ENCODE results near the gene TMEM63C.
"Not testable (repeated sequence)": the region's sequence is repeated elsewhere in the genome, so short reads cannot be mapped to it uniquely, and the experiment has no call there.

TMEM63C gene

GRCh38 chr14:77271113-77271710, 89.6 kb downstream of the TMEM63C start, which contains the start of gene NGB:
NGB (minus strand) TSS chr14:77271206; CDS start chr14:77270937, 269 bp downstream.
- H3K4me3 ChIP-seq (ENCODE audit: low read length) = no peak within 1 kb of the TSS

GRCh38 chr14:77272261-77272660, 90.7 kb downstream of the TMEM63C start:
- Histone ChIP-seq H3K4me3 (ENCODE audit: low read length) (no peak overlapping the region), H3K27me3 (ENCODE audit: control insufficient read depth, insufficient read depth, low read length) (no peaks in the 10 kb centered on the region), H3K4me1 (ENCODE audit: control insufficient read depth, insufficient read depth, low read length) (no peaks in the 10 kb centered on the region), H3K9ac (ENCODE audit: low read length) (no peak overlapping the region), H3K36me3 (ENCODE audit: control insufficient read depth, insufficient read depth, low read length) (peaks cover 1% of the 10 kb centered on the region), H3K27ac (ENCODE audit: low read depth, low read length) (no peak overlapping the region)

More at GRCh38 chr14:77271113-77271710, 89.6 kb downstream of the TMEM63C start, which contains the start of gene NGB:
- Histone ChIP-seq H3K4me1 (ENCODE audit: control insufficient read depth, insufficient read depth, low read length) (no peaks in the 10 kb centered on the region), H3K36me3 (ENCODE audit: control insufficient read depth, insufficient read depth, low read length) (no peaks in the 10 kb centered on the region), H3K9ac (ENCODE audit: low read length) (no peak within 1 kb of the TSS), H3K27ac (ENCODE audit: low read depth, low read length) (no peak within 1 kb of the TSS), H3K27me3 (ENCODE audit: control insufficient read depth, insufficient read depth, low read length) (no peaks in the 10 kb centered on the region)

GRCh38 chr14:77273796-77274195, 92.2 kb downstream of the TMEM63C start:
- no peak overlapping the region for H3K4me3 ChIP-seq (ENCODE audit: low read length)
- peaks cover 10% of the 10 kb centered on the region for H3K36me3 ChIP-seq (ENCODE audit: control insufficient read depth, insufficient read depth, low read length)
- H3K27me3 ChIP-seq (ENCODE audit: control insufficient read depth, insufficient read depth, low read length) = no peaks in the 10 kb centered on the region
- H3K27ac ChIP-seq (ENCODE audit: low read depth, low read length) = no peak overlapping the region
- no peak overlapping the region for H3K9ac ChIP-seq (ENCODE audit: low read length)
- H3K4me1 ChIP-seq (ENCODE audit: control insufficient read depth, insufficient read depth, low read length) = no peaks in the 10 kb centered on the region

GRCh38 chr14:77275041-77275580, 93.5 kb downstream of the TMEM63C start:
- no peaks in the 10 kb centered on the region for H3K27me3 ChIP-seq (ENCODE audit: control insufficient read depth, insufficient read depth, low read length)
- no peak overlapping the region for H3K27ac ChIP-seq (ENCODE audit: low read depth, low read length)
- no peak overlapping the region for H3K4me3 ChIP-seq (ENCODE audit: low read length)
- peaks cover 15% of the 10 kb centered on the region for H3K36me3 ChIP-seq (ENCODE audit: control insufficient read depth, insufficient read depth, low read length)
- H3K9ac ChIP-seq (ENCODE audit: low read length) = no peak overlapping the region
- H3K4me1 ChIP-seq (ENCODE audit: control insufficient read depth, insufficient read depth, low read length) = no peaks in the 10 kb centered on the region

GRCh38 chr14:77275601-77276017, 94.0 kb downstream of the TMEM63C start:
- Histone ChIP-seq H3K27ac (ENCODE audit: low read depth, low read length) (no peak overlapping the region), H3K4me1 (ENCODE audit: control insufficient read depth, insufficient read depth, low read length) (no peaks in the 10 kb centered on the region), H3K27me3 (ENCODE audit: control insufficient read depth, insufficient read depth, low read length) (no peaks in the 10 kb centered on the region), H3K9ac (ENCODE audit: low read length) (no peak overlapping the region), H3K4me3 (ENCODE audit: low read length) (no peak overlapping the region), H3K36me3 (ENCODE audit: control insufficient read depth, insufficient read depth, low read length) (peaks cover 18% of the 10 kb centered on the region)

GRCh38 chr14:77276295-77276935, 94.8 kb downstream of the TMEM63C start:
- Histone ChIP-seq H3K27ac (ENCODE audit: low read depth, low read length) (no peak overlapping the region), H3K36me3 (ENCODE audit: control insufficient read depth, insufficient read depth, low read length) (peaks cover 18% of the 10 kb centered on the region), H3K4me3 (ENCODE audit: low read length) (no peak overlapping the region), H3K9ac (ENCODE audit: low read length) (no peak overlapping the region), H3K4me1 (ENCODE audit: control insufficient read depth, insufficient read depth, low read length) (no peaks in the 10 kb centered on the region), H3K27me3 (ENCODE audit: control insufficient read depth, insufficient read depth, low read length) (no peaks in the 10 kb centered on the region)

GRCh38 chr14:77276959-77277358, 95.4 kb downstream of the TMEM63C start:
- Histone ChIP-seq H3K27ac (ENCODE audit: low read depth, low read length) (no peak overlapping the region), H3K27me3 (ENCODE audit: control insufficient read depth, insufficient read depth, low read length) (no peaks in the 10 kb centered on the region), H3K4me3 (ENCODE audit: low read length) (no peak overlapping the region), H3K4me1 (ENCODE audit: control insufficient read depth, insufficient read depth, low read length) (no peaks in the 10 kb centered on the region), H3K9ac (ENCODE audit: low read length) (no peak overlapping the region), H3K36me3 (ENCODE audit: control insufficient read depth, insufficient read depth, low read length) (peaks cover 20% of the 10 kb centered on the region)

GRCh38 chr14:77278461-77279230, 97.0 kb downstream of the TMEM63C start:
- Histone ChIP-seq H3K9ac (ENCODE audit: low read length) (no peak overlapping the region), H3K27ac (ENCODE audit: low read depth, low read length) (no peak overlapping the region), H3K4me3 (ENCODE audit: low read length) (no peak overlapping the region), H3K4me1 (ENCODE audit: control insufficient read depth, insufficient read depth, low read length) (no peaks in the 10 kb centered on the region), H3K36me3 (ENCODE audit: control insufficient read depth, insufficient read depth, low read length) (peaks cover 25% of the 10 kb centered on the region), H3K27me3 (ENCODE audit: control insufficient read depth, insufficient read depth, low read length) (no peaks in the 10 kb centered on the region)

- H3K36me3 ChIP-seq (ENCODE audit: control insufficient read depth, insufficient read depth, low read length) = peaks cover 30% of the 10 kb centered on the region
- H3K4me3 ChIP-seq (ENCODE audit: low read length) = no peak overlapping the region
- no peak overlapping the region for H3K27ac ChIP-seq (ENCODE audit: low read depth, low read length)
- no peak overlapping the region for H3K9ac ChIP-seq (ENCODE audit: low read length)
- no peaks in the 10 kb centered on the region for H3K4me1 ChIP-seq (ENCODE audit: control insufficient read depth, insufficient read depth, low read length)
- H3K27me3 ChIP-seq (ENCODE audit: control insufficient read depth, insufficient read depth, low read length) = no peaks in the 10 kb centered on the region
These were observed 98.1 kb downstream of the TMEM63C start for GRCh38 chr14:77279719-77280118.

- H3K36me3 ChIP-seq (ENCODE audit: control insufficient read depth, insufficient read depth, low read length) = peaks cover 38% of the 10 kb centered on the region
- not testable (repeated sequence) for H3K4me3 ChIP-seq (ENCODE audit: low read length); H3K27me3 ChIP-seq (ENCODE audit: control insufficient read depth, insufficient read depth, low read length); H3K9ac ChIP-seq (ENCODE audit: low read length); H3K4me1 ChIP-seq (ENCODE audit: control insufficient read depth, insufficient read depth, low read length); H3K27ac ChIP-seq (ENCODE audit: low read depth, low read length)
These were observed 99.3 kb downstream of the TMEM63C start for GRCh38 chr14:77280921-77281320.

- Histone ChIP-seq H3K4me3 (ENCODE audit: low read length) (no peak overlapping the region), H3K4me1 (ENCODE audit: control insufficient read depth, insufficient read depth, low read length) (no peaks in the 10 kb centered on the region), H3K9ac (ENCODE audit: low read length) (no peak overlapping the region), H3K36me3 (ENCODE audit: control insufficient read depth, insufficient read depth, low read length) (peaks cover 45% of the 10 kb centered on the region), H3K27me3 (ENCODE audit: control insufficient read depth, insufficient read depth, low read length) (no peaks in the 10 kb centered on the region), H3K27ac (ENCODE audit: low read depth, low read length) (no peak overlapping the region)
These were observed 100.3 kb downstream of the TMEM63C start for GRCh38 chr14:77281852-77282410.

- peaks cover 35% of the 10 kb centered on the region for H3K36me3 ChIP-seq (ENCODE audit: control insufficient read depth, insufficient read depth, low read length)
- H3K4me1 ChIP-seq (ENCODE audit: control insufficient read depth, insufficient read depth, low read length) = no peaks in the 10 kb centered on the region
- H3K27me3 ChIP-seq (ENCODE audit: control insufficient read depth, insufficient read depth, low read length) = no peaks in the 10 kb centered on the region
- no peak overlapping the region for H3K4me3 ChIP-seq (ENCODE audit: low read length)
- H3K9ac ChIP-seq (ENCODE audit: low read length) = no peak overlapping the region
- no peak overlapping the region for H3K27ac ChIP-seq (ENCODE audit: low read depth, low read length)
These were observed 102.5 kb downstream of the TMEM63C start for GRCh38 chr14:77284066-77284465.
